SH-SY5Y (cell line): Measurements from ENCODE around the gene C5orf58.

ENCODE experiments used
- GATA2 ChIP-seq: IDR thresholded peaks from 2 replicates; pipeline ENCODE4 v1.6.1; 2011; ENCODE audit warnings: mild to moderate bottlenecking, low read depth, low read length
- GATA3 ChIP-seq: IDR thresholded peaks from 2 replicates; pipeline ENCODE4 v1.6.1; 2011; ENCODE audit warnings: low read depth, mild to moderate bottlenecking, low read length, moderate library complexity

DNA sequence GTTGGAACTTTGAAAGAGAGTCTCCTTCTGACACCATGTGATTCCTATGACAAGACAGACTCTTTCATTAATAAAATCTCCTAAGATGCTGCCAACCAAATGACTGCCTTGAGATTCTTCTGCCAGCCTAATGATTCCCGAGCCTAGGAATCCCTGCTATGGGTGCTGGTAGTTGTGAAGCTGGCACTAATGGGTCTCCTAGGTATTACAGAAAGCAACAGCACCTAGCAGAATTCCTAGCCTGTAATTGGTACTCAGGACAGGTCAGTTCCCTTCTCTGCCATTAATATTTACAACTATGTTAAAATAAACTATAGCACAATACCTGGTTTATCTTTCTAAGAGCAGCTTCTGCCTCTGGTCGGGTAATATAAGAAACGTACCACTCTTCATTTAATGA, 19.3 kb downstream of the C5orf58 start:
- TF ChIP-seq GATA3 (no peak), GATA2 (no peak)
